NCI-H1092 (cell line): Measurements from ENCODE around the gene TMEM123.
A peak's percentile ranks its signal among the peaks of the same experiment; 100 is the strongest.

Experiments
- DNase-seq: peaks from one replicate; lab custom pipeline; 2025; lab: John Stamatoyannopoulos, UW

The TMEM123 gene

DNA sequence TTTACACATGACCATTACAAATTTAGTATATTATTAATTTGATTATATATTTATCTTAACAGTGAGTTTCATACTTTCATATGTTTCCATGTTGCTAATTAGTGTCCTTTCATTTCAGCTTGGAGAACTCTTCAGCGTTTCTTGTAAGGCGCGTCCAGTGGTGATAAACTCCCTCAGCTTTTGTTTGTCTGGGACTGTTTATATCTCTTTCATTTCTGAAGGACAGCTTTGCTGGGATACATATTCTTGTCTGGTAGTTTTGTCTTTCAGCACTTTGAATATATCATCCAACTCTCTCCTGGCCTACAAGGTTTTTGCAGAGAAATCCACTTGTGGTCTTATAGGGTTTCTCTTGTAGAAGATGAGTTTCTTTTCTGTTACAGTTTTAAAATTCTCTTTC is 93.2 kb downstream of the TMEM123 start:
- DNase-seq: no peak

DNA sequence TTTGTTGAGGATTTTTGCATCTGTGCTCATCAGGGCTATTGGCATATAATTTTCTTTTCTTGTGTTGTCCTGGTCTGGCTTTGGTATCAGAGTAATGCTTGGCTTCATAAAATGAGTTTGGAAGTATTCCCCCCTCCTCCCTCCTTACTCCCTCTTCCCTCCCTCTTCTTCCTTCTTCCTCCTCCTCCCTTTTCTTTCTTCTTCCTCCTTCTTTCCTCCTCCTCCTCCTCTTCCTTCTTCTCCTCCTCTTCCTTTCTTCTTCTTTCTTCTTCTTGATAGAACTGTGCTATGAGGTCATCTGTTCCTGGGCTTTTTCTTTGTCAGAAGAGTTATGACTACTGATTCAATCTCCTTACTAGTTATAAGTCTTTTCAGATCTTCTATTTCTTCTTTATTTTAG is 95.4 kb downstream of the TMEM123 start:
- DNase-seq: no peak

DNA sequence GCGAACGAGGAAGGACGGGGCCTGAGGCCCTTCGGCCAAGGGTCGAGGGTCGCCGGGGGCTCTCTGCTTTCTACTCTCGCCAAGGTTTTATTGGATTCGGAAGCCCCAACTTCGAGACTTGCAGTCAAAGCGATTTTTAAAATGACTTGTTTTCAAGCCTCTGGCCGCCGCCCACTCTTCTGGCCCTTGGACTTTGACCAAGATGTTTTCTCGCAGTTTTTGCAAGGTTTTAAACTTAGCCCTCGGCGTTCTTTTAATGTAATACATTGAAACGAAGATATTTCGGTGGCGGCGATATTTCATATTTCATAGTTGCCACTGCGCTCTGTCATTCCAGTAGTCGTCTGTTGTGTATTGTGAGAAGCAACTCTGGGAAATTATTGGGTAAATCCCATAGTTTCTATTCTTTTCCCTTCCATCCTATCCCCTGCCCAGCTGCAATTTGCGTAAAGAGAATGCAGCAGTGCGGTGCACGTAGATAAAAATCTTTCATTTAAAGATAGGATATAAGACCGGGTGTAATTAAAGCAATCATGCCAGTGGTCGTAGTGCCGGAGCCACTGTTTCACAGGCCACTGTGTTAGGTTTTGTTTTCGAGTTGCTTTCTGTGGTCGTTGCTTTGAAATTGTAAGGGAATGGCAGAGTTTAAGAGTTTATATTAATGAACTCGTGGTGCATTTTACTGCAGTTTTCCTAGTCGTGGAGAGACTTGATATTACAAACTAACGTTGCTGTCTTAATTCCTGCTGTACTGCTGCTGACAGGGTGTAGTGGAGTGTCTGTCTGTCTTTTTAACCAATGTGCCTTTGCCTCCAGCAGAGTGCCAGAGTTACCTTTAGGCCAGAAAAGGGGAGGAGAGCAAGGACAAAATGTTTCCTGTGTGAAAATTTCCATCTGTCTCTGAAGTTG is 104.8 kb downstream of the TMEM123 start:
- DNase-seq: no peak

DNA sequence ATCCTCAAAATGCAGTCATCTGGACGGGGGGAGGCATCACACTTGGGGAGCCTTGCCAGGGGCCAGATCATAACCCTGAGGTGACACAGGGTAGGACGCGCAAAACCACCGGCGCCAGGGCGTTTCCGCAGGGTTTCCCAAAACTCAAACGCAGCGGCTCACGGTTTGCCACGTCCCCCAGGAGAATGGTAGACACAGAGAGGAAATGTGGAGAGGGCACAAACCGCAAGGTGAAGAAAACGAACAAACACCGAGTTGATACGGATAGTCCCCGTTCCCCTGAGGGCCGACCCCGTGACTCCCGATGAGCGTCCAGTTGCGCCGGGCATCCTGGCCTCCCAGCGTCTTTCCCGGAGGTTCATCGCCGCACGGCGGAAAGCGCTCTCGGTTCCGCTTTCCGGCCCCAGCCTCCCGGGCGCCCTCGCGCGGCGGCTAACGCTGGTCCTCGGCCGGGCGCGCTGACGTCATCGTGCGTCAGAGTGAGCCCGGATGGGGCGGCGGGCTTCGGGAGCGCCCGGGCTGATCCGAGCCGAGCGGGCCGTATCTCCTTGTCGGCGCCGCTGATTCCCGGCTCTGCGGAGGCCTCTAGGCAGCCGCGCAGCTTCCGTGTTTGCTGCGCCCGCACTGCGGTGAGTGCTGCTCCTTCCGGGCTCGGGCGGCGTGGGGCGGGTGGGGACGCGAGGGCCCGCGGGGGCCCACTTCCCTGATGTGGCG is 105.7 kb downstream of the TMEM123 start, which contains the start of gene BIRC2:
TSS of gene BIRC2 (plus strand) at position 467 of the 714 bp plus-strand sequence. CDS start 2,641 bp downstream, outside the sequence.
- peak; percentile 93 for DNase-seq

DNA sequence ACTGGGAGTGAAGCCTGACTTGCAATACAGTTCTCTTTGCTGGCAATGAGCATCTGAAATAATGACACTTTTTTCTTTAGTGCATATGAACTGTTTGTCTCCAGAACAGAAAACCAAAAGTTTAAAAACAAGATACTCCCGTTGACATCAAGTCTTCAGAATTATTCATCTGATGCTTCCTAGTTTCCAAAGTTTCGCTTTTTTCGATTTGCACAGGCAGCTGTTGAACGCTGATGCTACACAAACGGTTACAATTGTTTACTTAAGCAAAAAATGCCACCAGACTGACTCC is 106.2 kb downstream of the TMEM123 start:
- DNase-seq: no peak
